Esophagus muscularis mucosa (tissue), 4 donors: ENCODE measurements around the gene PCDHGC4.

Experiments
- CTCF ChIP-seq, 3 experiments: fragments of 200-600 bp in 2 of 3; fragments of 450-650 bp in 1 of 3; sonication (generic) in 2 of 3; IDR thresholded peaks; one replicate each; pipeline ENCODE4 v1.5.1; 2017 to 2019; ENCODE audit warnings: antibody characterized with exemption in 3 of 3, mild to moderate bottlenecking in 2 of 3, moderate library complexity in 1 of 3
- EP300 ChIP-seq: sonication (generic); formaldehyde crosslinking; IDR thresholded peaks from one replicate; pipeline ENCODE4 v1.6.1; 2017; ENCODE audit warnings: antibody characterized with exemption
- POLR2AphosphoS5 ChIP-seq, 2 donors: sonication (generic); formaldehyde crosslinking; IDR thresholded peaks; one replicate each; pipeline ENCODE4 v1.6.1; 2017; ENCODE audit warnings: antibody characterized with exemption in 2 of 2

- TF ChIP-seq EP300 (no peak), POLR2AphosphoS5 (IDR thresholded peaks at IDR 0.05) (no peak), CTCF (IDR thresholded peaks at IDR 0.05) (no peak)
Measured at GRCh38 chr5:141493500-141494422, 8.9 kb downstream of the PCDHGC4 start.
